B cell (primary cell): ENCODE results near the gene GHDC. TPM values are rescaled to one million over a fixed set of nuclear protein-coding genes. Genes with fewer than 3 reads are reported as not detected.

Experiments used
- ATAC-seq: fragments of 200-7000 bp; cut with Tn5 transposase; one replicate; pipeline ENCODE4 v1.10.0; 2021; ENCODE audit warnings: low read depth, mild to moderate bottlenecking, moderate number of reproducible peaks, moderate library complexity
- CTCF ChIA-PET: fragments of 350-600 bp; sonication (Branson Sonifier 250); formaldehyde crosslinking; loops from one replicate; lab custom pipeline; 2021; ENCODE audit warnings: antibody characterized with exemption, inconsistent platforms; lab: Charles Lee
- POLR2A ChIA-PET: fragments of 350-600 bp; sonication (Branson Sonifier 250); formaldehyde crosslinking; loops from one replicate; lab custom pipeline; 2021; ENCODE audit warnings: antibody characterized with exemption; lab: Charles Lee
- DNase-seq: peaks from one replicate; pipeline ENCODE4 v3.0.0; 2013
- H2AFZ ChIP-seq: 2 replicates; pipeline ENCODE4 v1.6.1; 2012; ENCODE audit warnings: mild to moderate bottlenecking, low read depth, low read length; ENCODE audit not compliant: insufficient read depth, poor library complexity, severe bottlenecking
- H3K27ac ChIP-seq, 2 donors: 1 replicate in 1 of 2; 2 replicates in 1 of 2; pipeline ENCODE4 v1.5.1; 2012 to 2013; ENCODE audit warnings: low read length in 2 of 2, mild to moderate bottlenecking in 2 of 2, moderate library complexity in 1 of 2
- H3K27me3 ChIP-seq, 4 experiments: fragments of 200-600 bp in 1 of 4; sonication (generic) in 1 of 4; replicated peaks in 1 of 4; 1 replicate in 2 of 4; 2 replicates in 2 of 4; pipeline versions ENCODE4 v1.6.1 to v1.7.0; 2013 to 2016; ENCODE audit warnings: low read length in 3 of 4, mild to moderate bottlenecking in 2 of 4, mixed read lengths in 1 of 4, moderate library complexity in 1 of 4; ENCODE audit not compliant: insufficient read depth in 4 of 4, control insufficient read depth in 3 of 4; ENCODE audit errors: control extremely low read depth in 1 of 4
- H3K36me3 ChIP-seq, 2 experiments: replicated peaks in 1 of 2; 1 replicate in 1 of 2; 2 replicates in 1 of 2; pipeline versions ENCODE4 v1.6.1 to v1.7.1; 2013; ENCODE audit warnings: low read length in 1 of 2; ENCODE audit not compliant: insufficient read depth in 2 of 2, control insufficient read depth in 1 of 2; ENCODE audit errors: control extremely low read depth in 1 of 2, extremely low read depth in 1 of 2
- H3K4me1 ChIP-seq, 2 donors: fragments of 200-600 bp in 1 of 2; sonication (generic) in 1 of 2; 1 replicate in 1 of 2; 2 replicates in 1 of 2; pipeline versions ENCODE4 v1.5.1 to v1.6.1; 2013 to 2017; ENCODE audit warnings: low read length in 2 of 2; ENCODE audit not compliant: control insufficient read depth in 2 of 2, insufficient read depth in 2 of 2
- H3K4me2 ChIP-seq: replicated peaks from 2 replicates; pipeline ENCODE3; 2012; ENCODE audit warnings: mild to moderate bottlenecking, low read depth, low read length; ENCODE audit not compliant: poor library complexity, severe bottlenecking
- H3K4me3 ChIP-seq, 5 experiments: fragments of 200-600 bp in 1 of 5; sonication (generic) in 1 of 5; 1 replicate in 3 of 5; 2 replicates in 2 of 5; pipeline versions ENCODE4 v1.5.1 to v1.7.0; 2011 to 2016; ENCODE audit warnings: low read length in 4 of 5, mild to moderate bottlenecking in 4 of 5, low read depth in 2 of 5, control low read depth in 1 of 5, moderate library complexity in 1 of 5; ENCODE audit not compliant: insufficient read depth in 1 of 5; ENCODE audit errors: control extremely low read depth in 1 of 5, extremely low read depth in 1 of 5
- H3K79me2 ChIP-seq: fragments of 200-600 bp; sonication (generic); one replicate; pipeline ENCODE4 v1.6.0; 2016; ENCODE audit warnings: low read length; ENCODE audit not compliant: control insufficient read depth, insufficient read depth
- H3K9ac ChIP-seq: fragments of 200-600 bp; sonication (generic); 2 replicates; pipeline ENCODE4 v1.6.1; 2017; ENCODE audit warnings: mild to moderate bottlenecking, low read length, moderate library complexity
- H3K9me3 ChIP-seq, 3 donors: one replicate each; pipeline versions ENCODE4 v1.6.1 to v1.7.1; 2013; ENCODE audit warnings: low read length in 2 of 3; ENCODE audit not compliant: control insufficient read depth in 2 of 3, insufficient read depth in 1 of 3; ENCODE audit errors: control extremely low read depth in 1 of 3
- H4K20me1 ChIP-seq: 2 replicates; pipeline ENCODE4 v1.6.0; 2012; ENCODE audit warnings: mild to moderate bottlenecking, low read length; ENCODE audit not compliant: insufficient read depth, control insufficient read depth, poor library complexity, severe bottlenecking
- H3K27ac Mint-ChIP-seq: one replicate; pipeline ENCODE4 v1.8.0; 2021; ENCODE audit warnings: mixed read lengths
- H3K27me3 Mint-ChIP-seq: one replicate; pipeline ENCODE4 v1.8.0; 2021; ENCODE audit warnings: mixed read lengths
- H3K4me1 Mint-ChIP-seq: one replicate; pipeline ENCODE4 v1.8.0; 2021; ENCODE audit warnings: mixed read lengths
- H3K4me3 Mint-ChIP-seq: one replicate; pipeline ENCODE4 v1.8.0; 2021; ENCODE audit warnings: mixed read lengths
- H3K9me3 Mint-ChIP-seq: one replicate; pipeline ENCODE4 v1.8.0; 2022; ENCODE audit warnings: mixed read lengths; ENCODE audit not compliant: insufficient read depth
- EZH2 ChIP-seq: IDR thresholded peaks from 2 replicates; pipeline ENCODE4 v1.6.1; 2012; ENCODE audit warnings: borderline replicate concordance, low read depth, mild to moderate bottlenecking, moderate library complexity, low read length; ENCODE audit not compliant: insufficient read depth, poor library complexity, severe bottlenecking
- WGBS: methylation state at CpG from one replicate; pipeline ENCODE4 v1.1.5; 2013; ENCODE audit warnings: missing lambda C conversion rate; ENCODE audit not compliant: insufficient coverage; 5-methylcytosine and 5-hydroxymethylcytosine counted together
- intact Hi-C: fragments of 100-400 bp; cut with micrococcal nuclease; formaldehyde crosslinking; loops from one replicate; pipeline ENCODE4 v1.10.0; 2022
- polyA plus RNA-seq: library from polyadenylated mRNA; depleted of rRNA; stranded (reverse); fragments of >200 nt; gene quantifications from 2 replicates; pipeline ENCODE4 v1.2.3, GENCODE V29; 2012
- total RNA-seq, 2 donors: library from RNA; stranded (reverse); fragments of 120-200 nt in 1 of 2; gene quantifications; 1 replicate in 1 of 2; 2 replicates in 1 of 2; pipeline versions ENCODE4 v1.2.3 to v1.2.4, GENCODE V29; 2013 to 2022
- TF ChIP-seq, protein P1 (sequence below): fragments of 200-600 bp; IDR thresholded peaks from one replicate; pipeline ENCODE4 v1.8.0; 2022; ENCODE audit warnings: antibody characterized with exemption, mild to moderate bottlenecking

The GHDC gene
- total and polyA plus RNA-seq, 2 donors (not counting 1 experiment from before 2014, with no cell fraction given) = 41.5 to 65.4 TPM

DNA sequence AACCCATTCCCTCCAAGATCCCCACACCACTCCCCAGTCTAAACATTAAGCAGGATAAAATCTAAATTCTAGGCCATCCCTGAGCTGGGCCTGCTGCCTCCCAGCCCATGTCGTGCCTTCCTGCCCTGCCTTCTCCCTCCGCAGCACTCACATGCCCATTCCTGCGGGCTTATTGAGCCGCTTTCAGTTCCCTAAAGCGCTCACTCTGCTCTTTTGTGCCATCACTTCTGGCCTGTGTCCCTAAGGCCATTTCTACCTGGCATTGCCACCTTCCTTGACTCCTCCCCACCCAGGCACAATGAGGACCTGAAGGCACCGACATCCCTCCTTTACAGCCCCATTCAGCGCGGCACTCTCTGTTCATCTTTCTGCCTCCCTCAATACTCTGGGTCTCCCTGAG is 26.5 kb downstream of the GHDC start:
- H3K79me2 ChIP-seq = no peaks in the 10 kb centered on the region
- ChIA-PET CTCF (interaction anchor here (1.2 kb wide), 1 partner anchor 13 kb away, joined by 3 read pairs; the partner anchor contains the start of gene KCNH4), POLR2A (no interaction called here)
- TF ChIP-seq, protein P1, sequence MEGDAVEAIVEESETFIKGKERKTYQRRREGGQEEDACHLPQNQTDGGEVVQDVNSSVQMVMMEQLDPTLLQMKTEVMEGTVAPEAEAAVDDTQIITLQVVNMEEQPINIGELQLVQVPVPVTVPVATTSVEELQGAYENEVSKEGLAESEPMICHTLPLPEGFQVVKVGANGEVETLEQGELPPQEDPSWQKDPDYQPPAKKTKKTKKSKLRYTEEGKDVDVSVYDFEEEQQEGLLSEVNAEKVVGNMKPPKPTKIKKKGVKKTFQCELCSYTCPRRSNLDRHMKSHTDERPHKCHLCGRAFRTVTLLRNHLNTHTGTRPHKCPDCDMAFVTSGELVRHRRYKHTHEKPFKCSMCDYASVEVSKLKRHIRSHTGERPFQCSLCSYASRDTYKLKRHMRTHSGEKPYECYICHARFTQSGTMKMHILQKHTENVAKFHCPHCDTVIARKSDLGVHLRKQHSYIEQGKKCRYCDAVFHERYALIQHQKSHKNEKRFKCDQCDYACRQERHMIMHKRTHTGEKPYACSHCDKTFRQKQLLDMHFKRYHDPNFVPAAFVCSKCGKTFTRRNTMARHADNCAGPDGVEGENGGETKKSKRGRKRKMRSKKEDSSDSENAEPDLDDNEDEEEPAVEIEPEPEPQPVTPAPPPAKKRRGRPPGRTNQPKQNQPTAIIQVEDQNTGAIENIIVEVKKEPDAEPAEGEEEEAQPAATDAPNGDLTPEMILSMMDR = no peak
- no peak for TF ChIP-seq EZH2
- no peaks in the 10 kb centered on the region for H3K27me3 ChIP-seq
- WGBS = 89% methylated on average over 8 of the region's 8 CpGs
- H3K4me1 Mint-ChIP-seq = no peaks in the 10 kb centered on the region
- H3K27ac ChIP-seq = no peak overlapping the region
- H3K27me3 Mint-ChIP-seq = no peaks in the 10 kb centered on the region
- H3K4me1 ChIP-seq = no peaks in the 10 kb centered on the region
- H3K4me2 ChIP-seq = no peak overlapping the region
- DNase-seq (no peak), ATAC-seq (no peak)
- intact Hi-C loops = no loop called here
- H3K9me3 Mint-ChIP-seq = no peaks in the 10 kb centered on the region
- H3K36me3 ChIP-seq = no peaks in the 10 kb centered on the region
- H3K27ac Mint-ChIP-seq = no peak overlapping the region
- no peaks in the 10 kb centered on the region for H4K20me1 ChIP-seq
- H3K4me3 ChIP-seq = no peak overlapping the region
- no peak overlapping the region for H3K4me3 Mint-ChIP-seq
- no peak overlapping the region for H3K9ac ChIP-seq
- H3K9me3 ChIP-seq = no peaks in the 10 kb centered on the region
- no peak overlapping the region for H2AFZ ChIP-seq

DNA sequence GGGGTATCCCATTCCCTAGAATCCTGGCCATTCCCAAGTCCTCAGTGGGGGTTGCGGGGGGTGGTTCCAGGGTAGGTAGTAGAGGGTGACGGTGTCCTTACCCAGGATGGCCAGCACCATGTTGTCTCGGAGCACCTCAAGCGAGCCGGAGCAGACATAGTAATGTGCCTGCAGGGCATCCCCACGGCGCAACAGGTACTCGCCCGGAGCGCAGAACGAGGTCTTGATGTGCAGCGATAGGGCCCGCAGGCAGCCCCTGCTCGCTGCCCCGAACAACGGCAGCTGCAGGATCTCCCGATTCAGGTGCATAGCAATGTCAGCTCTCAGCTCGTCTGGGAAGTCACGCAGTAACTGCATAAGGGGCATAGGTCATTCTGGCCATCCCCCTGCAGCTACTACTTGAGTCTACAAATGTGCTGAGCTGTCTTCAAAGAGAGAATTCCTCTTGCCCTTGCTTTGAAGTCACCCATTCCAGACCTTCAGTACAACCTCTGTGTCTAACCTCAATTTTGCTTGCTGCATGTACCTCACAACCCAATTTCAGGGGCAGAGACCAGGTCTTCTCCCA is 28.0 kb downstream of the GHDC start:
- Histone ChIP-seq H3K27me3 (no peaks in the 10 kb centered on the region), H3K27ac (no peak overlapping the region), H4K20me1 (no peaks in the 10 kb centered on the region), H3K4me3 (no peak overlapping the region), H3K36me3 (no peaks in the 10 kb centered on the region), H3K4me2 (no peak overlapping the region), H3K79me2 (no peaks in the 10 kb centered on the region), H3K9ac (no peak overlapping the region), H3K9me3 (no peaks in the 10 kb centered on the region), H2AFZ (no peak overlapping the region), H3K4me1 (no peaks in the 10 kb centered on the region)
- no peak overlapping the region for H3K27ac Mint-ChIP-seq
- ChIA-PET CTCF (interaction anchor here (0.8 kb wide), 1 partner anchor 17 kb away, joined by 3 read pairs; no protein-coding TSS in a partner anchor), POLR2A (no interaction called here)
- intact Hi-C loops = no loop called here
- no peak for TF ChIP-seq EZH2
- TF ChIP-seq, protein P1 = no peak
- H3K4me1 Mint-ChIP-seq = peaks cover 4% of the 10 kb centered on the region
- DNase-seq (no peak), ATAC-seq (no peak)
- H3K27me3 Mint-ChIP-seq = no peaks in the 10 kb centered on the region
- H3K9me3 Mint-ChIP-seq = no peaks in the 10 kb centered on the region
- H3K4me3 Mint-ChIP-seq = no peak overlapping the region
- 98% methylated on average over 19 of the region's 19 CpGs for WGBS
